ENCODE results near the gene TPCN1. TPM values are rescaled to one million over a fixed set of nuclear protein-coding genes. Genes with fewer than 3 reads are reported as not detected.

The TPCN1 gene
- total RNA-seq, 1 experiment from 2014 or later: 5.4 TPM

DNA sequence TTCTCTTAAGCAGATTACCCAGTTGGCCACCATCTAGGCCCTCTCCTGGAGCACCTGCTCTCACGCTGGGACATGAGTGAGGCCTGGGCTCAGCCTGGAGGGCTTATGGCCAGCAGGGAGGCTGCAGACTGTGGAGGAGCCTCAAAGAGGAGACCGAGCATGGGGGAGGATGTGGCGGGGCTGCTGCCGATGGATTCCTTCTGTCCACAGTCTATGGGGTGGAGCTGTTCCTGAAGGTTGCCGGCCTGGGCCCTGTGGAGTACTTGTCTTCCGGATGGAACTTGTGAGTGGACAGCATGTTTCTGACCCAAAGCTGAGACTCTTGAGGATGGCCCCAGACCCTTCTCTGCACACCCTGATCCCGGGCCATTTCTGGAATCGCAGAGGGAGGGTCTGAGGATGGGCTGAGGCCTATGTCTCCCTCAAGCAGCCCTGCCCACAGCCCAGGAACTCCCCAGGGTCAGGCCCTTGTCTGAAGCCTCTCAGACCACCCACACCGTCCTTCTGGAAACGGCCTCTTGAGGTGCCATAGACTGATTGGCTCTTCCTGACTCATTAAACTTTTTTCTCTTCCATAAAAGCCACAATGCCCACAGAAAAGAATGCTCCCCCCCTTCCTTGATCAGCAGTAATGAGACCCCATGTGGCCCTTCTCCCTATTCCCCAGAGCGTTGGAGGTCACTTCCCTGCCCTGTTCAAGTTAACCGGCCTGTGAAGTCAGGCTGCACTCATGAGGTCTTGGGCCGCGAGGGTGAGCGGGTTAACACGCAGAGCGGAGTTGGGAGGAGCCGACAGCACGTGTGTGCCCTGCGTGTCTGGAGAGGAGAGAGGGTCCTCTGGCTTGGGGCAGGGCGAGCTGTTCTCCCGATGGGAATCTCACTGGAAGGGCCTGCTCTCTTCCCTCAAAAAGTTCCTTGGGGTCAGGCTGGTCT, 64.7 kb downstream of the TPCN1 start:
- no peak for DNase-seq (ENCODE audit: low spot score)

DNA sequence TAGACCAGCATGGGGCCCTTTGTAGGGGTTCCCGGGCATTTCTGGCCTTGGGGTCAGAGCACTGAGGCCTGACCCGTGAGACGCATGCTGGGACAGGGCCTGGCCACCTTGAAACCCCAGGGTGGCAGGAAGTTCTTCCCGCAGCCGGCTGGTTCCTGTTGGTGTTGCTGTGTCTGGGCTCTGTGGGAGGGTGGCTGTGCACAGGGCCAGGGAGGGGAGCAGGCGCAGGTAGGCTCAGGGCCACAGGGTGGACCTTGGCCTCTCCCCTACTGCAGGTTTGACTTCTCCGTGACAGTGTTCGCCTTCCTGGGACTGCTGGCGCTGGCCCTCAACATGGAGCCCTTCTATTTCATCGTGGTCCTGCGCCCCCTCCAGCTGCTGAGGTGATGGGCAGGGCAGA, 65.4 kb downstream of the TPCN1 start:
- no peak for DNase-seq (ENCODE audit: low spot score)

DNA sequence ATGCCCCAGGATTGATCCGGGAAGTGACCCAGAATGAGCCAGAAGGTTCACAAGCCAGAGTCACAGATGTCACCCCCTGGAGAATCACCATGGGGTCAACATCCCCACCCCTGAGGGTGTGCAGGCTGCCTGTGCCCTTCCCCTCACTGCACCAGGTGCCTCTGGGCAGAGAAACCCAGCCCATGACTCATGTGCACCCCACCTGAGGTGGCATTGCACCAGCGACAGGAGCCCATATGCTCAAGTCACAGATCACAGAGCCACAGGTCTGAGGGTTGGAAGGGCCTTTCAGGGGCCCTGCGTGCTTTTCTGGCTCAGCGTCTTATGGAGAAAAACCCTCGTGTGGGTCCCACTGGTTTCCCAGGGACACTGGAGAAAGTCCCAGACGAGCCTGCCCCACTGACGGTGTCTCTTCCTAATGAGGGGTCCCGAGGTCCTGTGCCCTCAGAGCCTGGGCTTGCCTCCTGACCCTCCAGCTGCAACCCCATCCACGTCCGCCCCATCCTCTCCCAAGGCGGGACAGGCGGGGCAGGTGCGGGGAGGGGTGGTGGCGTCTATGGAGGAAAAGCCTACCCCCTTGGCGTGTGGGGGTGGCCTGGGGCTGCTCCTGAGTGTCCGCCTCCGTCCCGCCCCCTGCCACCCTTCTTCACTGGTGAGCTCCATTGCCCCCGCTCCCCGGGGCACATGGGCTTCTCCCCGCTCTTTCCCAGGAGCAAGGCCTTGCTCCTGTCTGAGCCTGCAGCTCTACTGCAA, 66.1 kb downstream of the TPCN1 start:
- no peak for DNase-seq (ENCODE audit: low spot score)

DNA sequence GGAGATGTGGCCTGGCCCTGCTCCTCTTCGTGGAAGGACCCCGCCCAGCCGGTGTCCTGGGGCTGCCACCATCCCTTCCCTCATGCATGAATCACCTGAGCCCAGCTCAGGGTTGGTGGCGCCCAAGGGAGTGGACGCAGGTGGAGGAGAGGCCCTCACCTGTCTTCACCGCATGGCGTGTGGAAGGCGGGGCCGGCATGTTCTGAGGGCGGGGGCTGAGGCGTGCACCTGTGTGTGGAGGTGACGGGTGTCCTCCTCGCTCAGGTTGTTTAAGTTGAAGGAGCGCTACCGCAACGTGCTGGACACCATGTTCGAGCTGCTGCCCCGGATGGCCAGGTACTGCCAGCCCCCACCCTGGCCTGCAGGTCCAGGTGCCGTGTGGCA, 66.6 kb downstream of the TPCN1 start:
- no peak for DNase-seq (ENCODE audit: low spot score)

DNA sequence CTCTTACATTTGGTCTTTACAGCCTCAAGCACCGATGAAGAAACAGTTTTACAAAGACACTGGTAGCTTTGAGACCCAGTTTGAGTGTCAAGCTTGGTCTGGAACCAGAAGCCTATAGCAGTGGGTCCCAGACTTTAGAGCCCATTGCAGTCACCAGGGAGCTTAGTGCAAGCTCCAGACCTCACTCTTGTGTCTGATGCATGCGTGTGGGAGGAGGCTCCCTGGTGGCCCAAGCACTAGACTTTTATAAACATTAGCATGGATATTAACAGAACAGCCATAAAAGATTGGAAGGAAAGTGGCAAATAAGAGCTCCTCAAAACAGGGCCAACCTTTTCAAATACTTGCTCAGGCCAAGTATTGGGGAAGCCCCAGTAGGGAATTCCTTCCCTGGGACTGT, 68.1 kb downstream of the TPCN1 start:
- DNase-seq (ENCODE audit: low spot score): no peak

DNA sequence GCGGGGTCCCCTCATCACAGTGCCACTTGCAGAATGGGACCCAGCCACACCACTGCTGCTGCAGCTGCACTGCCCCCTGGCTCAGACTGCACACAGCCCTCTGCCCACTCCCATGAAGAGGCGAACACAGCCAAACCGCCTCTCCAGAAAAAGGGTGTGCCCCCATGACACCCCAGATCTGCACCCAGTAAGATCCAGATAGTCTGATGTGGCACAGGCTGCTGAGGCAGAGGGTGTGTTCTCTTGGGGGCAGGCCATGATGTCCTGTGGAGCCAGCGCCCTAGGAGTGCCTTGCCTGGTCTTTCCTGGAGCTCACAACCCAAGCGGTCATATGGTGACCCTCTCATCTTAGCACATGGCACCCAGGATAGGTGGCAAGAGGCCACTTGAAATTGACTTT, 69.2 kb downstream of the TPCN1 start:
- DNase-seq (ENCODE audit: low spot score): no peak

DNA sequence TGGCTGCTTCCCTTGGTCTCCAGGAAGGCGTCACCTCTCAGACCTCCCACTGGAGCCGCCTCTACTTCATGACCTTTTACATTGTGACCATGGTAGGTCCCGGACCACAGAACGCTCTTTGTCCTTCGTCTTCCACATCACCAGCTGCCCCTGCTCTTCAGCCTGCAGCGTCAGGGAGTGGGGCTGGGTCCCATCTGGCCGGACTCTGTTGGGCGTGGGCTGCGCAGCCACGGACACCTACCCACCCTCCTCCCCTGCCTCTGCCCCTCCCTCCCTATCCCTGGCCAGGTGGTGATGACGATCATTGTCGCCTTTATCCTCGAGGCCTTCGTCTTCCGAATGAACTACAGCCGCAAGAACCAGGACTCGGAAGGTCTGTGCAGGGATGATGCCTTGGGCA, 70.3 kb downstream of the TPCN1 start:
- DNase-seq (ENCODE audit: low spot score): no peak

DNA sequence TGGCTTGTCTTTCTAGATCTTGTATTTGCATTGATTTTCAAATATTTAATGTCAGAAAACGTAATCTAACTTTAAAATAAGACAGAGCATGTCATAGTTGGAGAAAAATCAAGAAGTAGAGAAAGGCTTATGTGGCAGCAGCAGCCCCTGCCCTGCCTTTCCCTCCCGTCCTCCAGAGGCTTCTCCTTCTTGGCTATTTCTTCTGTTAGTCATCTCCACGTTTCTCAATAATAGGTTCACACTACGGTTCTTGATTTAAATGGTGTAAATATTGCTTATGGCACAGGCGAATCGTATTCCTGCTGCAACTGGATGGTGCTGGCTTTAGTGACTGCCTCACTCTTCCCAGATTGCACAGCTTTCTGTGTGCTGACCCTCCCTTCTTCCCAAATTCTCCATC, 70.8 kb downstream of the TPCN1 start:
- DNase-seq (ENCODE audit: low spot score): no peak

DNA sequence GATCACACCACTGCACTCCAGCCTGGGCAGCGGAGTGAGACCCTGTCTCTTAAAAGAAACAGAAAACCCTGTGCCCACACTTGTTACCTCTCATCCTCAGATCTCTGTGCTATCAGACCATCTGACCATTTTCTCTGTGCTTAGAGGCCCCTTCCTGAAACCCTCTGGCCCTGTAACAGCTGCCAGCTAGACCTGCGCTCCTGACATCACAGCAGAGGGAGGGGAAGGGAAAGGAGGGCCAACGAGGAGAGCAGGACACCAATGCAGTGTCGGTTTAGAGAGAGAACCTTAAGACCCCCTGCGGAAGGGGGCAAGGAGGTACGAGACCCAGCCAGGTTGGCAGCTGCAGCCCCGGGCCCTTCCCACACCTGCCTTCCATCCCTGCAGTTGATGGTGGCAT, 71.3 kb downstream of the TPCN1 start:
- DNase-seq (ENCODE audit: low spot score): no peak

DNA sequence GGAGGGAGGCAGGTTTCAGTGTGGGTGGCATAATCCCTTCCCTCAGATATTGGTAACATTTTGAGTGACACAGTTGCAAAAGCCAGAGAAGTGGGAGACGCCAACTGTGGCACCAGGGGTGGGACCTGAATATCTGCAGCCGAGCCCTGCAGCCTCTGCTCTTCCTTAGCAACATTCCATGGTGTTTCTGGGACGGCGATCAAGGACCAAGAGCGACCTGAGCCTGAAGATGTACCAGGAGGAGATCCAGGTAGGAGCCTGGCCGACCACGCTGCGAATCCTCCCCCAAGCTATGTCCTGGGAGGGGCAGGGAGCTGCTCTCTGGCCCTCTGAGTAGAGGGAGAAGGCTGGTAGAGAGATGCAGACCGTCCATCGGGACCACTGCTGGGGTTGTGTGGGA, 71.8 kb downstream of the TPCN1 start:
- DNase-seq (ENCODE audit: low spot score): no peak

DNA sequence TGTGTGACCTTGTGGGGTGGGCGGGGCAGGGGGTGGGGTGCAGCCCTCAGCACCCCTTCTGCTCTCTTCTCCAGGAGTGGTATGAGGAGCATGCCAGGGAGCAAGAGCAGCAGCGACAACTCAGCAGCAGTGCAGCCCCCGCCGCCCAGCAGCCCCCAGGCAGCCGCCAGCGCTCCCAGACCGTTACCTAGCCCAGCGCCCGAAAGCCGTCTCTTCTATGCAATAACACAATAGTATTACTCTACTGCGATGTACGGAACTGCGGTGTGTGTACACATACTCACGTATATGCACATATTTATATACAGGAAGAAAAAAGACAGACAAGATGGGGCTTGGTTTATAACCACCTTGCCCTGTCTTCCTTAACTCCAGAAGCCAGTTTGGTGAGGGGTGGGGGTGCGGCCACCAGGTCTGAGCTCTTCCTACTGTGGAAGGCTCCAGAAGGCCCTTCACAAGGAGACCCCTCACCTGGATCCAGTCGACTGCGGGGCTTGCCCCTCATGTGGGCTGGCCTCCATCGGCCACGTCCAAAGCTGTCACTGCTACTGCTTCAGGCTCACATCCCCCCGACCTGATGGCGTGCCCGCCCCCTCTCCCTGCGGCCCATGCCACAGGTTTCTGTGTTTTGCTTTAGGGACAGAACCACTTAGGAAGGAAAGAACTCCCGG, 74.8 kb downstream of the TPCN1 start:
- no peak for DNase-seq (ENCODE audit: low spot score)

DNA sequence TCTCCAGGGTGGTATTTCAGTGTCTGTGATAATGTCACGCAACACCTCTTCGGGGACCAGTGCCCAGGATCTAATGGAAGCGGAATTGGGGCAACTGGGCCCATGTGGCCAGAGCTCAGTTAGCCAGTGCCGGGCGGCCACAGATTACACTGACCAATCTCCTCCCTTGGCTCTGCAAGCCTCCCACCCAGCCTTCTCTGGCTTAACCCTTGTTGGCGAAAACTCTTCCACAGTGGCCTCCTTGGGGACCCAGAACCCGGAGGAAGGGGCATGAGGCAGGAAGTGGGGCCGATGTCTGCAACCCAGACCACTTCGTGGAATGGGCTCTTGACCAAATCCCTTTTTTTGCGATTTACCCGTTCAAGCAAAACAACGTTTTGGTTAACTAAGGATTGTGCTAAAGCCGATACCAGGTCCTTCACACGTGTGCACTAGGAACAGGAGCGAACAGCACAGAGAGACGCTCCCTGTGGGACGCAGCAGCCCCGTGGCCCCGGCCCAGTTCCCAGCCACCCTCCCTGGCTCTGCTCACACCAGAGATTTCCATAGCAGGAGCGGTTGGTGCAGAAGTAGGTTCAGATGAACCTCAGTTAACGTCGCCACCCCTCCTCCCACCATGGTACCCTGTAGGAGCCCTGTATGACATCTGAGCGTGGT, 75.4 kb downstream of the TPCN1 start:
- no peak for DNase-seq (ENCODE audit: low spot score)

DNA sequence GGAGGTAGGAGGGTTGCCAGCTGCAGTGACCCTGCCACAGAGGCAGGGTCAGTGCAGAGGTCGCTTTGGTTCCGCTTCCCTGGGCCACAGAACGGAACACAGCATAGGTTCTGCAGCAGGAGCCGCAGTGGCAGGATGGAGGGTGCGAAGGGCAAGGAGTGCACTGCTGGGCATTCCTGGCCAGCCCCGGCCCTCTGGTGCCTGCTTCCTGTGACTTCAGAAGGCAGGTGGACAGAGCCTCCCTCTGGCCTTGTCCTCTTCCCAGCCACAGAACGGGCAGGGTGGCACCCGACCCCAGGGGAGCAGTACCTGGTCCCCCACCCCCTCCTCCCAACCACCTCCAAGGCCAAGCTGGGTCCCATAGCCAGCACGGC, 75.9 kb downstream of the TPCN1 start:
- DNase-seq (ENCODE audit: low spot score): no peak

DNA sequence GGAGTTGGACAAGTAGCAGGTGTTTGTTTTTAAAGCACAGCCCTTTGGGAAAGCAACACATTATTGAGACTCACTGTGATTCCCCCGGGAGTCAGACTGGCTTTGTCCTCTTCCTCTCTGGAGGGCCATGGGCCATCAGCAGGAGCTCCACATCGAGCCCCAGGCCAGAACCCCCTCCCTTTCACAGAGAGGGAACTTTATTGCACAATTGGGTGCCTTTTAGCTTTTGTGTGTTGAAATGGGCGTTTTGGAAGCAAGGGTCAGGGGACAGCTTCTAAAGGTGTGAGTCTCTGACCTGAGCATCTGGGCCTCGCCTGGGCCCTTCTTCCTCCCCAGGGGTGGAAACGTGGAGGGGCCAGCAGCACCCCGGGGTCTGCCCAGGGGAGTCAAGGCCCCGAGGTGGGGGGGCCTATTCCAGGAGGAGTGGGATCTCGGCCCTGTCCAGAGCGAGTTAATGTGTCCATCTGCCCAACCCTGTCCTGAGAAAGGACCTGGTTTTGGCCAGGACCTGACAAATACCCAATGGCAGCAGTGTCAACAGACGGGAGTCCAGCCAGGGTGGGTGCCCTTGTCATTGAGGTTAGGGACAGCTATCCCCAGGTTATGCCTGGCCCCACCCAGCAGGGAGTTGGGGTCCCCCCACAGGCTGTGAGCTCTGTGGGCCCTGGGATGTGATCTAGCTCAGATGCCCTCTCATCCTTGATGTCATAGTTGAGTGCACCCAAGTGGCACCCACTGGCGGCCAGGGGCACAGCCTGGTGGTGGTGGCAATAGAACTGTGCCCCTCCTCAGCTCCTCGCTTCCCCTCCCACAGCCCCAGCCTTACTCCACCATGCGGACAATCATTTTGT, 76.6 kb downstream of the TPCN1 start:
- DNase-seq (ENCODE audit: low spot score): no peak

DNA sequence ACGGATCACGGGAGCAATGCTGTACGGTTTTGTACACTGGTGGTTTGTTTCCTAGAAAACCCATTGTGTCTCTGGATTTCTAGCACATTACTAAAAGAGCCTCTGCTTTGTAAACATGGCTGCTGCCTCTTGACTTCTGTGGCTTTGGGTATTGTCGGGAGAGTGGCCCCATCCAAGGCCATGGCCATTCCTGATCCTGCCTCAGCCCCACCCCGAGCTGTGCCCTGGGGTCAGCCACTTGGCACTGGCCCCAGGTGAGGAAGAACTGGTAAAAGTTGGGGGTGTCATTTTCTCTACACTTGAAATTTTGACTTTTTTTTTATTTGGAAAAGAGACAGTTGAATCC, 77.2 kb downstream of the TPCN1 start:
- DNase-seq (ENCODE audit: low spot score): no peak

DNA sequence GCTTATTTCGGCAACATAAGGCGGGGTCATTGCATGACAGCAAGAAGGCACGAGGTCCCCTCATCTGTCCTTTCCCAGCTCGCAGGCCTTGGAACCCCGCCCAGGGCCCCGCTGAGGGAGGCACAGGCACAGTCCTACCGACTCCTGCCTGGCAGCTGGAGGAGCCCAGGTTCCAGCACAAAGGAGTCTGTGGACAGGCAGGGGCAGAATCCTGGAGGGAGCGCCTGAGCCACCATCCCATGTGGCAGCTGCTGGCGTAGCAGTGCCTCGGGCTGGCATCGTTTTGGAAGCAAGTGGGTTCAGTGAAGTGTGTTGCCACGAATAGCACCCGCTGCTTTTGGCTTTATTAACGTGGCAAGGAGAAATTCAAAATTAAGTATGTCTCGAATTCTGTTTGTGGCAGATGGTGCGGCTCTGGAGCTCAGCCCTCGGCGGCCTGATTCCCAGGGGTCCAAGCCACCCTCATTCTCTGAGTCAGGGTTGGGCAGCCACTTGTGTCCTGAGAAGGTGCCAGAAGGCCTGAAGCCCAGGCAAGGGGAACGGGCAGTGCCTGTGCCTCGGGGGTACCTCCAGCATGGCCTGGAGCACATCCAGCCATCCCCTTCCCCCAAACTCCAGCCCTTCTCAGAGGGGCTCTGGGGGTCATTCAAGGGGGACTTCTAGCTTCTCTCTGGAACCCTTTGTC, 77.7 kb downstream of the TPCN1 start:
- no peak for DNase-seq (ENCODE audit: low spot score)

DNA sequence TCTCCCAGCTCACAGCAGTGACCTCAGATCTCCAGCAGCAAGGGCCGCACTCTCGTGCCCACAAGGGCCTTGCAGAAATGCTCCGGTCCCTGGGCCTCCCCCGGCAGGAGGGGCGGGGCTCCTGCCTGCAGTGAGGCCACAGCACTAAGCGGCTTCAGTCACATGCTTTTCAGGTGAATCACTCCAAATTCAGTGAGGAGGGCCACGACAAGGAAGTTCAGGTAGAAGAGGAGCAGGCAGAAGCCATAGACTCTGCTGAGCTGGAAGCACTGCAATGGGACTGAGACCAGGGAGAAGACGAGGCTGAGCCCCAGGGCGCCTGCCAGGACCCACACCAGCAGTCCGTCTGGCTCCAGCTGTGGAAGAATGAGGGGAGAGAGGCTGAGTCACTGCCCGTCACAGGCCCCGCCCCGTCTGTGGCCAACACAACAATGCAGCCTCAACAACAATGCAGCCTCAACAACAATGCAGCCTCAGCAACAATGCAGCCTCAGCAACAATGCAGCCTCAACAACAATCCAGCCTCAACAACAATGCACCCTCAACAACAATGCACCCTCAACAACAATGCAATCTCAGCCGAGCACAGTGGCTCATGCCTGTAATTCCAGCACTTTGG, 78.5 kb downstream of the TPCN1 start:
- DNase-seq (ENCODE audit: low spot score): peak; percentile 79

DNA sequence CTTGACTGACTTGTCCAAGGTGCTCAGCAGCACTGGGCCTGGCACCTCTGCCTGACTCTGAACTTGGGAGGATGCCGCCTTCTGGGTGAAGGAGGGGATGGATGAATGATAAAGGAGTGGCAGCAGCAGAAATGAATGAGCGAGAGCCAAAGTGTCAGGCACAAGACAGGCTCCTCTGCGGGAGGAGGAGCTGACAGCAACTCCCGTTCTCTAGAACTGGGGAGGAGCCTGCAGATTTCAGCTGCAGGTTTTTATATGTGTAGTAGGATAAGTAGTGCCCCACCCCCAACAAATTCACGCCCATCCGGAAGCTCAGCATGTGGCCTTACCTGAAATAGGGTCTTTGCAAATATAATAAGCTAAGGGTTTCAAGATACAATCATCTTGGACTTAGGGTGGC, 80.5 kb downstream of the TPCN1 start:
- DNase-seq (ENCODE audit: low spot score): no peak

DNA sequence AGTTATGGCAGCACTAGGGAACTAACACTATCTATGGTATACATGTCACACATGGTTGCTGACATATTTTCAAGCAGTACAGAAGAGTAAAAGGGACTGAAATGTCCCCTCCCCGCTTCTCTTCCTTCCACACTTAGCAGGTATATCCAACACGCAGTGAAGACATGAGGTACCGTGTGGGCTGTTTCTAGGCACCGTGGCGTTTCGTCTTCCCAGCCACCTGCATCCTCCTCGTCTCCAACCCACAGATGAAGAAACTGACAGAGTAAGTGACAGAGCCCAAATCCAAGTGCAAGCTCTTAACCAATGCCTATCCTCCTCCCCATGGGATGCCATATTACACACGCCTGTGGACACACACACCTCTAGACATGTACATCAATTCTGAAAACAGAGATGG, 81.2 kb downstream of the TPCN1 start:
- no peak for DNase-seq (ENCODE audit: low spot score)
